Duodenal mucosa (tissue), 2 donors: ENCODE results near the gene TSPAN16.
"Not testable (repeated sequence)": the region's sequence is repeated elsewhere in the genome, so short reads cannot be mapped to it uniquely, and the experiment has no call there.

Experiments used
- H3K27ac ChIP-seq: one replicate; pipeline ENCODE4 v1.7.0; 2013; ENCODE audit warnings: low read depth, low read length
- H3K27me3 ChIP-seq, 2 donors: one replicate each; pipeline ENCODE4 v1.7.0; 2013; ENCODE audit warnings: low read length in 2 of 2, control low read depth in 1 of 2; ENCODE audit not compliant: insufficient read depth in 2 of 2, control insufficient read depth in 1 of 2
- H3K36me3 ChIP-seq, 2 donors: one replicate each; pipeline ENCODE4 v1.7.0; 2013; ENCODE audit warnings: low read length in 2 of 2, control low read depth in 1 of 2; ENCODE audit not compliant: insufficient read depth in 2 of 2, control insufficient read depth in 1 of 2
- H3K4me1 ChIP-seq, 2 donors: one replicate each; pipeline ENCODE4 v1.7.0; 2013; ENCODE audit warnings: low read length in 2 of 2, control low read depth in 1 of 2; ENCODE audit not compliant: insufficient read depth in 2 of 2, control insufficient read depth in 1 of 2
- H3K4me3 ChIP-seq, 2 donors: one replicate each; pipeline ENCODE4 v1.7.0; 2013; ENCODE audit warnings: low read length in 2 of 2, low read depth in 1 of 2
- H3K9ac ChIP-seq, 2 donors: one replicate each; pipeline ENCODE4 v1.7.0; 2013; ENCODE audit warnings: low read length in 2 of 2, low read depth in 1 of 2
- H3K9me3 ChIP-seq, 2 donors: one replicate each; pipeline ENCODE4 v1.7.0; 2013; ENCODE audit warnings: low read length in 2 of 2, control low read depth in 1 of 2; ENCODE audit not compliant: control insufficient read depth in 1 of 2

The TSPAN16 gene

GRCh38 chr19:11342429-11342828 lies 46.5 kb downstream of the TSPAN16 start:
- peaks cover 28 to 51% of the 10 kb centered on the region in 2 donors for H3K4me1 ChIP-seq
- no peak overlapping the region for H3K27ac ChIP-seq
- H3K27me3 ChIP-seq: no peaks in the 10 kb centered on the region
- H3K36me3 ChIP-seq: peaks cover 0 to 5% of the 10 kb centered on the region in 2 donors
- no peak overlapping the region for H3K4me3 ChIP-seq
- H3K9me3 ChIP-seq: no peaks in the 10 kb centered on the region
- no peak overlapping the region for H3K9ac ChIP-seq

GRCh38 chr19:11345122-11345803 lies 49.3 kb downstream of the TSPAN16 start:
- peaks cover 0 to 5% of the 10 kb centered on the region in 2 donors for H3K36me3 ChIP-seq
- H3K4me1 ChIP-seq: peaks cover 18 to 30% of the 10 kb centered on the region in 2 donors
- no peaks in the 10 kb centered on the region for H3K27me3 ChIP-seq
- H3K9ac ChIP-seq: peak overlapping the region; percentile 72 to 94
- H3K9me3 ChIP-seq: peaks cover 0 to 5% of the 10 kb centered on the region in 2 donors
- peak overlapping the region; percentile 22 for H3K27ac ChIP-seq
- peak overlapping the region; percentile 93 to 95 for H3K4me3 ChIP-seq

- no peaks in the 10 kb centered on the region for H3K27me3 ChIP-seq
- H3K27ac ChIP-seq: peak within 1 kb of the TSS; percentile 63
- peak within 1 kb of the TSS; percentile 93 to 95 for H3K4me3 ChIP-seq
- peaks cover 18 to 30% of the 10 kb centered on the region in 2 donors for H3K4me1 ChIP-seq
- H3K9ac ChIP-seq: peak within 1 kb of the TSS; percentile 72 to 94
- H3K36me3 ChIP-seq: peaks cover 0 to 5% of the 10 kb centered on the region in 2 donors
- H3K9me3 ChIP-seq: peaks cover 0 to 5% of the 10 kb centered on the region in 2 donors
Measured at GRCh38 chr19:11346104-11346940, 50.4 kb downstream of the TSPAN16 start, which contains the start of the genes CCDC159 and TMEM205. Gene CCDC159, plus strand, starts transcription at chr19:11346519. Its CDS starts 88 bp downstream, at chr19:11346607. Gene TMEM205, minus strand, starts transcription at chr19:11346268. Its CDS starts 649 bp downstream, at chr19:11345619.

GRCh38 chr19:11347546-11348039 lies 51.6 kb downstream of the TSPAN16 start:
- no peaks in the 10 kb centered on the region for H3K27me3 ChIP-seq
- H3K36me3 ChIP-seq: no peaks in the 10 kb centered on the region
- peaks cover 0 to 5% of the 10 kb centered on the region in 2 donors for H3K9me3 ChIP-seq
- no peak overlapping the region for H3K9ac ChIP-seq
- H3K4me3 ChIP-seq: no peak overlapping the region
- H3K27ac ChIP-seq: no peak overlapping the region
- peaks cover 18 to 30% of the 10 kb centered on the region in 2 donors for H3K4me1 ChIP-seq

GRCh38 chr19:11349171-11349570 lies 53.2 kb downstream of the TSPAN16 start:
- peaks cover 0 to 5% of the 10 kb centered on the region in 2 donors for H3K9me3 ChIP-seq
- no peak overlapping the region for H3K27ac ChIP-seq
- H3K27me3 ChIP-seq: no peaks in the 10 kb centered on the region
- H3K36me3 ChIP-seq: no peaks in the 10 kb centered on the region
- no peak overlapping the region for H3K4me3 ChIP-seq
- peaks cover 16 to 23% of the 10 kb centered on the region in 2 donors for H3K4me1 ChIP-seq
- no peak overlapping the region for H3K9ac ChIP-seq

GRCh38 chr19:11354102-11354501 lies 58.1 kb downstream of the TSPAN16 start:
- not testable (repeated sequence) for H3K36me3 ChIP-seq, H3K9ac ChIP-seq, H3K27ac ChIP-seq, H3K4me1 ChIP-seq, H3K9me3 ChIP-seq, H3K4me3 ChIP-seq, H3K27me3 ChIP-seq

- H3K27ac ChIP-seq: no peak within 1 kb of the TSS
- H3K9me3 ChIP-seq: no peaks in the 10 kb centered on the region
- H3K36me3 ChIP-seq: no peaks in the 10 kb centered on the region
- peak within 1 kb of the TSS in 1 of 2 donors; percentile 30 for H3K9ac ChIP-seq
- peaks cover 7 to 9% of the 10 kb centered on the region in 2 donors for H3K4me1 ChIP-seq
- H3K27me3 ChIP-seq: peaks cover 0 to 6% of the 10 kb centered on the region in 2 donors
- peak within 1 kb of the TSS; percentile 57 to 66 for H3K4me3 ChIP-seq
Measured at GRCh38 chr19:11355160-11356073, 59.5 kb downstream of the TSPAN16 start, which contains the start of gene PLPPR2. Gene PLPPR2, plus strand, starts transcription at chr19:11355432. Its CDS starts 2,242 bp downstream, at chr19:11357674.

- Histone ChIP-seq H3K4me3 (peak overlapping the region; percentile 57 to 66), H3K4me1 (peaks cover 8 to 11% of the 10 kb centered on the region in 2 donors), H3K27me3 (peaks cover 0 to 6% of the 10 kb centered on the region in 2 donors), H3K9me3 (no peaks in the 10 kb centered on the region), H3K36me3 (no peaks in the 10 kb centered on the region), H3K27ac (no peak overlapping the region), H3K9ac (no peak overlapping the region)
Measured at GRCh38 chr19:11356074-11356397, 60.1 kb downstream of the TSPAN16 start.

- peaks cover 0 to 6% of the 10 kb centered on the region in 2 donors for H3K27me3 ChIP-seq
- H3K9me3 ChIP-seq: no peaks in the 10 kb centered on the region
- H3K27ac ChIP-seq: no peak overlapping the region
- H3K36me3 ChIP-seq: no peaks in the 10 kb centered on the region
- H3K4me1 ChIP-seq: peaks cover 17 to 20% of the 10 kb centered on the region in 2 donors
- H3K9ac ChIP-seq: no peak overlapping the region
- H3K4me3 ChIP-seq: no peak overlapping the region
Measured at GRCh38 chr19:11356676-11357550, 61.0 kb downstream of the TSPAN16 start.
